GM21423 (cell line): ENCODE data around the gene NDUFV2.
A peak's percentile ranks its signal among the peaks of the same experiment; 100 is the strongest.

ENCODE experiments used
- ATAC-seq: cut with Tn5 transposase; IDR thresholded peaks from one replicate; pipeline ENCODE4 v1.9.1; 2021; ENCODE audit warnings: mild to moderate bottlenecking, moderate library complexity; ENCODE audit not compliant: unreplicated experiment

Gene NDUFV2

GRCh38 chr18:9102508-9103375, at the start of gene NDUFV2:
Gene NDUFV2 (plus strand): TSS chr18:9102699. CDS start chr18:9102744, 45 bp downstream.
- peak; percentile 92 for ATAC-seq

- no peak for ATAC-seq
These were observed 48.7 kb upstream of the NDUFV2 start for GRCh38 chr18:9053814-9054213.

GRCh38 chr18:9055185-9055584, 47.3 kb upstream of the NDUFV2 start:
- ATAC-seq: peak; percentile 73

GRCh38 chr18:9055626-9056025, 46.9 kb upstream of the NDUFV2 start:
- peak; percentile 11 for ATAC-seq

- no peak for ATAC-seq
These were observed 44.9 kb upstream of the NDUFV2 start for GRCh38 chr18:9057646-9058045.

GRCh38 chr18:9058406-9058805, 44.1 kb upstream of the NDUFV2 start:
- ATAC-seq: no peak

- no peak for ATAC-seq
These were observed 40.1 kb upstream of the NDUFV2 start for GRCh38 chr18:9062418-9062751.

- no peak for ATAC-seq
These were observed 36.6 kb upstream of the NDUFV2 start for GRCh38 chr18:9065864-9066263.

- peak; percentile 33 for ATAC-seq
These were observed 36.1 kb upstream of the NDUFV2 start for GRCh38 chr18:9066358-9066757.

GRCh38 chr18:9066817-9067306, 35.6 kb upstream of the NDUFV2 start:
- peak; percentile 56 for ATAC-seq

GRCh38 chr18:9067823-9068222, 34.7 kb upstream of the NDUFV2 start:
- ATAC-seq: no peak

- ATAC-seq: no peak
These were observed 34.2 kb upstream of the NDUFV2 start for GRCh38 chr18:9068346-9068745.

GRCh38 chr18:9069601-9070000, 32.9 kb upstream of the NDUFV2 start:
- no peak for ATAC-seq

- ATAC-seq: no peak
These were observed 32.3 kb upstream of the NDUFV2 start for GRCh38 chr18:9070212-9070611.

- ATAC-seq: no peak
These were observed 22.5 kb upstream of the NDUFV2 start for GRCh38 chr18:9079818-9080528.

GRCh38 chr18:9081940-9082339, 20.6 kb upstream of the NDUFV2 start:
- no peak for ATAC-seq

GRCh38 chr18:9082711-9083510, 19.6 kb upstream of the NDUFV2 start:
- ATAC-seq: peak; percentile 84

GRCh38 chr18:9086015-9086414, 16.5 kb upstream of the NDUFV2 start:
- ATAC-seq: no peak

- no peak for ATAC-seq
These were observed 15.9 kb upstream of the NDUFV2 start for GRCh38 chr18:9086624-9087023.

- no peak for ATAC-seq
These were observed 15.4 kb upstream of the NDUFV2 start for GRCh38 chr18:9087144-9087543.

GRCh38 chr18:9088252-9088651, 14.2 kb upstream of the NDUFV2 start:
- ATAC-seq: no peak
